Measurements from ENCODE around the gene ANKRD11. TPM values are rescaled to one million over a fixed set of nuclear protein-coding genes. Genes with fewer than 3 reads are reported as not detected.

ANKRD11 gene
- total RNA-seq, 1 experiment from 2014 or later, result 99.4 TPM

DNA sequence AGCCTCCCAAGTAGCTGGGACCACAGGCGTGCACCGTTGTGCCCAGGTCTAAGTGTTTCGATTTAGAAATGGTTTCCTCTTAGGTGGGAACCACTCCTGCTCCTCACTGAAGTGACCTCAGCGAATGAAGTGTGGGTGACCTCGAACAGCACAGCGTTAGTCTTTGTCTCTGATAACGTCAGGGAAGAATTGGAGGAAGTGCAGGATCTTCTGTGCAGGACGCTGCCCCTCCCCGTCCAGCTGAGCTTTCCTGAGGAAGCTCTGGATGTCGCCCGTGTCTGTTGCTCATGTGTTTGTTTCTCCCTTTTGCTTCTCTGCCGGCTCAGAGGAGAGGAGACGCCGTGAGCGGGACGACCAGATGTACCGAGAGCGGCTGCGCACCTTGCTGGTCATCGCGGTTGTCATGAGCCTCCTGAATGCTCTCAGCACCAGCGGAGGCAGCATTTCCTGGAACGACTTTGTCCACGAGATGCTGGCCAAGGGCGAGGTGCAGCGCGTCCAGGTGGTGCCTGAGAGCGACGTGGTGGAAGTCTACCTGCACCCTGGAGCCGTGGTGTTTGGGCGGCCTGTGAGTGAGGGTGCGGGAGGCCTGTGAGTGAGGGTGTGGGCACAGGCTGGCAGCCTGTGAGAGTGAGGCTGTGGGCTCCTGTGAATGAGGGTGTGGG lies 33.5 kb upstream of the ANKRD11 start:
- DNase-seq (ENCODE audit: low read depth, low spot score), result no peak
- H3K9me3 ChIP-seq (ENCODE audit: control insufficient read depth, insufficient read depth, low read depth, low read length), result no peaks in the 10 kb centered on the region
- no peak overlapping the region for H3K4me3 ChIP-seq (ENCODE audit: low read depth in 2 of 2, low read length in 2 of 2)
- intact Hi-C loops (cut with micrococcal nuclease; ENCODE audit: unreplicated experiment) (no loop called here), in situ Hi-C loops (cut with HindIII; ENCODE audit: low pct_unique_long_range_greater_than_20kb, low sequenced_read_pairs) (no loop called here)
- no peaks in the 10 kb centered on the region for H3K27me3 ChIP-seq (ENCODE audit: control insufficient read depth, insufficient read depth, low read length)
- H3K27ac ChIP-seq (ENCODE audit: low read length), result no peak overlapping the region
- H3K36me3 ChIP-seq (ENCODE audit: control insufficient read depth, insufficient read depth, low read length), result peaks cover 9% of the 10 kb centered on the region; the same call in 1 of the 2 replicates
- ChIA-PET POLR2A (no interaction called here), CTCF (no interaction called here)
- no peak for ATAC-seq
- TF ChIP-seq TCF7L2 (IDR thresholded peaks at IDR 0.05; ENCODE audit: low read depth, low read length), result no peak
- TF ChIP-seq POLR2AphosphoS5 (IDR thresholded peaks at IDR 0.05; ENCODE audit: low read depth, low read length), result no peak
- TF ChIP-seq, protein P1, sequence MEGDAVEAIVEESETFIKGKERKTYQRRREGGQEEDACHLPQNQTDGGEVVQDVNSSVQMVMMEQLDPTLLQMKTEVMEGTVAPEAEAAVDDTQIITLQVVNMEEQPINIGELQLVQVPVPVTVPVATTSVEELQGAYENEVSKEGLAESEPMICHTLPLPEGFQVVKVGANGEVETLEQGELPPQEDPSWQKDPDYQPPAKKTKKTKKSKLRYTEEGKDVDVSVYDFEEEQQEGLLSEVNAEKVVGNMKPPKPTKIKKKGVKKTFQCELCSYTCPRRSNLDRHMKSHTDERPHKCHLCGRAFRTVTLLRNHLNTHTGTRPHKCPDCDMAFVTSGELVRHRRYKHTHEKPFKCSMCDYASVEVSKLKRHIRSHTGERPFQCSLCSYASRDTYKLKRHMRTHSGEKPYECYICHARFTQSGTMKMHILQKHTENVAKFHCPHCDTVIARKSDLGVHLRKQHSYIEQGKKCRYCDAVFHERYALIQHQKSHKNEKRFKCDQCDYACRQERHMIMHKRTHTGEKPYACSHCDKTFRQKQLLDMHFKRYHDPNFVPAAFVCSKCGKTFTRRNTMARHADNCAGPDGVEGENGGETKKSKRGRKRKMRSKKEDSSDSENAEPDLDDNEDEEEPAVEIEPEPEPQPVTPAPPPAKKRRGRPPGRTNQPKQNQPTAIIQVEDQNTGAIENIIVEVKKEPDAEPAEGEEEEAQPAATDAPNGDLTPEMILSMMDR (IDR thresholded peaks at IDR 0.05), result no peak
- TF ChIP-seq, protein P2, sequence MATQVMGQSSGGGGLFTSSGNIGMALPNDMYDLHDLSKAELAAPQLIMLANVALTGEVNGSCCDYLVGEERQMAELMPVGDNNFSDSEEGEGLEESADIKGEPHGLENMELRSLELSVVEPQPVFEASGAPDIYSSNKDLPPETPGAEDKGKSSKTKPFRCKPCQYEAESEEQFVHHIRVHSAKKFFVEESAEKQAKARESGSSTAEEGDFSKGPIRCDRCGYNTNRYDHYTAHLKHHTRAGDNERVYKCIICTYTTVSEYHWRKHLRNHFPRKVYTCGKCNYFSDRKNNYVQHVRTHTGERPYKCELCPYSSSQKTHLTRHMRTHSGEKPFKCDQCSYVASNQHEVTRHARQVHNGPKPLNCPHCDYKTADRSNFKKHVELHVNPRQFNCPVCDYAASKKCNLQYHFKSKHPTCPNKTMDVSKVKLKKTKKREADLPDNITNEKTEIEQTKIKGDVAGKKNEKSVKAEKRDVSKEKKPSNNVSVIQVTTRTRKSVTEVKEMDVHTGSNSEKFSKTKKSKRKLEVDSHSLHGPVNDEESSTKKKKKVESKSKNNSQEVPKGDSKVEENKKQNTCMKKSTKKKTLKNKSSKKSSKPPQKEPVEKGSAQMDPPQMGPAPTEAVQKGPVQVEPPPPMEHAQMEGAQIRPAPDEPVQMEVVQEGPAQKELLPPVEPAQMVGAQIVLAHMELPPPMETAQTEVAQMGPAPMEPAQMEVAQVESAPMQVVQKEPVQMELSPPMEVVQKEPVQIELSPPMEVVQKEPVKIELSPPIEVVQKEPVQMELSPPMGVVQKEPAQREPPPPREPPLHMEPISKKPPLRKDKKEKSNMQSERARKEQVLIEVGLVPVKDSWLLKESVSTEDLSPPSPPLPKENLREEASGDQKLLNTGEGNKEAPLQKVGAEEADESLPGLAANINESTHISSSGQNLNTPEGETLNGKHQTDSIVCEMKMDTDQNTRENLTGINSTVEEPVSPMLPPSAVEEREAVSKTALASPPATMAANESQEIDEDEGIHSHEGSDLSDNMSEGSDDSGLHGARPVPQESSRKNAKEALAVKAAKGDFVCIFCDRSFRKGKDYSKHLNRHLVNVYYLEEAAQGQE (IDR thresholded peaks at IDR 0.05; ENCODE audit: insufficient read depth in 1 of 2, low read depth in 2 of 2, low read length in 1 of 2), result no peak
- no peak for TF ChIP-seq SIN3A (IDR thresholded peaks at IDR 0.05; ENCODE audit: borderline replicate concordance, insufficient read depth, low read depth, low read length)
- no TSS peak for BruUV-seq (replicated peaks)
- H3K4me1 ChIP-seq (ENCODE audit: control insufficient read depth, insufficient read depth, low read length), result no peaks in the 10 kb centered on the region

- Histone ChIP-seq H3K4me1 (ENCODE audit: control insufficient read depth, insufficient read depth, low read length) (no peaks in the 10 kb centered on the region), H3K4me3 (ENCODE audit: low read depth in 2 of 2, low read length in 2 of 2) (no peak overlapping the region), H3K27me3 (ENCODE audit: control insufficient read depth, insufficient read depth, low read length) (no peaks in the 10 kb centered on the region), H3K27ac (ENCODE audit: low read length) (no peak overlapping the region), H3K36me3 (ENCODE audit: control insufficient read depth, insufficient read depth, low read length) (peaks cover 12% of the 10 kb centered on the region), H3K9me3 (ENCODE audit: control insufficient read depth, insufficient read depth, low read depth, low read length) (no peaks in the 10 kb centered on the region)
- ChIA-PET POLR2A (no interaction called here), CTCF (no interaction called here)
- TF ChIP-seq, protein P1 (IDR thresholded peaks at IDR 0.05), result no peak
- TF ChIP-seq SIN3A (IDR thresholded peaks at IDR 0.05; ENCODE audit: borderline replicate concordance, insufficient read depth, low read depth, low read length), result no peak
- TF ChIP-seq TCF7L2 (IDR thresholded peaks at IDR 0.05; ENCODE audit: low read depth, low read length), result no peak
- TF ChIP-seq POLR2AphosphoS5 (IDR thresholded peaks at IDR 0.05; ENCODE audit: low read depth, low read length), result no peak
- TF ChIP-seq, protein P2 (IDR thresholded peaks at IDR 0.05; ENCODE audit: insufficient read depth in 1 of 2, low read depth in 2 of 2, low read length in 1 of 2), result no peak
- ATAC-seq (no peak), DNase-seq (ENCODE audit: low read depth, low spot score) (no peak)
- in situ Hi-C loops (cut with HindIII; ENCODE audit: low pct_unique_long_range_greater_than_20kb, low sequenced_read_pairs) (no loop called here), intact Hi-C loops (cut with micrococcal nuclease; ENCODE audit: unreplicated experiment) (no loop called here)
- TSS peak; percentile 5 for BruUV-seq (replicated peaks)
These were observed 31.9 kb upstream of the ANKRD11 start for GRCh38 chr16:89522287-89522686.

Data from Panc1 (cell line).